Pericardium fibroblast (primary cell): ENCODE data around the gene MMS19. TPM values are rescaled to one million over a fixed set of nuclear protein-coding genes. Genes with fewer than 3 reads are reported as not detected.

Experiments
- total RNA-seq: library from RNA; depleted of rRNA; stranded (reverse); fragments of >200 nt; gene quantifications from 2 replicates; pipeline ENCODE4 v1.2.3, GENCODE V29; 2015

The MMS19 gene, protein sequence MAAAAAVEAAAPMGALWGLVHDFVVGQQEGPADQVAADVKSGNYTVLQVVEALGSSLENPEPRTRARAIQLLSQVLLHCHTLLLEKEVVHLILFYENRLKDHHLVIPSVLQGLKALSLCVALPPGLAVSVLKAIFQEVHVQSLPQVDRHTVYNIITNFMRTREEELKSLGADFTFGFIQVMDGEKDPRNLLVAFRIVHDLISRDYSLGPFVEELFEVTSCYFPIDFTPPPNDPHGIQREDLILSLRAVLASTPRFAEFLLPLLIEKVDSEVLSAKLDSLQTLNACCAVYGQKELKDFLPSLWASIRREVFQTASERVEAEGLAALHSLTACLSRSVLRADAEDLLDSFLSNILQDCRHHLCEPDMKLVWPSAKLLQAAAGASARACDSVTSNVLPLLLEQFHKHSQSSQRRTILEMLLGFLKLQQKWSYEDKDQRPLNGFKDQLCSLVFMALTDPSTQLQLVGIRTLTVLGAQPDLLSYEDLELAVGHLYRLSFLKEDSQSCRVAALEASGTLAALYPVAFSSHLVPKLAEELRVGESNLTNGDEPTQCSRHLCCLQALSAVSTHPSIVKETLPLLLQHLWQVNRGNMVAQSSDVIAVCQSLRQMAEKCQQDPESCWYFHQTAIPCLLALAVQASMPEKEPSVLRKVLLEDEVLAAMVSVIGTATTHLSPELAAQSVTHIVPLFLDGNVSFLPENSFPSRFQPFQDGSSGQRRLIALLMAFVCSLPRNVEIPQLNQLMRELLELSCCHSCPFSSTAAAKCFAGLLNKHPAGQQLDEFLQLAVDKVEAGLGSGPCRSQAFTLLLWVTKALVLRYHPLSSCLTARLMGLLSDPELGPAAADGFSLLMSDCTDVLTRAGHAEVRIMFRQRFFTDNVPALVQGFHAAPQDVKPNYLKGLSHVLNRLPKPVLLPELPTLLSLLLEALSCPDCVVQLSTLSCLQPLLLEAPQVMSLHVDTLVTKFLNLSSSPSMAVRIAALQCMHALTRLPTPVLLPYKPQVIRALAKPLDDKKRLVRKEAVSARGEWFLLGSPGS
- 75.6 and 88.4 TPM in 2 replicates for total RNA-seq

GRCh38 chr10:97498076-97498840 lies at the start of gene MMS19:
Gene MMS19 (minus strand): TSS chr10:97498422. CDS start chr10:97498384, 38 bp downstream.

DNA sequence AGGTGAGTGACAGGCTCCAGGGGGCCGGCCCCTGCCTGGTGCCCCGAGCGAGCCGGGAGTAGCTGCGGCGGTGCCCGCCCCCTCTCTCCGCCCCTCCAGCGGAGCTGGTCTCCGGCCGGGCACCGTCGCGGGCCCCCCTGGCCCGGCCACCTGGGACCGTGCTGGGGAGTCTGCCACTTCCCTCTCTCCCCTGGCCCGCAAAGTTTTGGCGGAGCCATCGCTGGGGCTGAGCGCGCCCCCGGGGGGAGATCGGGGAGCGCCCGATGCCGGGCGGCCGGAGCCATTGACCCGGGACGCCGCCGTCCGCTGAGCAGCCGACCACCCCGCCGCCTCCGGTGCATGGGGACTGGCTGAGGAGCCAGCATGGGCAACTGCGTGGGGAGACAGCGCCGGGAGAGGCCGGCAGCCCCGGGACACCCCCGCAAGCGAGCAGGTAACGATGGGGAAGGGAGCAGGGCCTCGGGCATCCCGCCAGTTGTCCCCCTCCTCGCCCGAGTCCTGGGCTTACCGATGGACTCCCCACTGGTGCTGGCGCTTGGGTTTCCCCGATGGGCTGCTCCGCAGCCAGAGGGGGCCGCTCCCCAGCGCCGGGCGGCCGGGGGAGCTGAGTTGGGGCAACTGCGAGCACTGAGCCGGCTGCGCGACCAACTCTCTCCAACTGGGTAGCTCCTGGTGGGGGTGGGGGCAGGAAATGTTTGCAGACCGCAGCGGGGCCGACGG lies 779 bp upstream of the MMS19 start, which contains the start of gene UBTD1:
Gene UBTD1, plus strand, starts transcription at position 84 of the 720 bp plus-strand sequence. Its CDS starts 280 bp downstream, at position 364.

DNA sequence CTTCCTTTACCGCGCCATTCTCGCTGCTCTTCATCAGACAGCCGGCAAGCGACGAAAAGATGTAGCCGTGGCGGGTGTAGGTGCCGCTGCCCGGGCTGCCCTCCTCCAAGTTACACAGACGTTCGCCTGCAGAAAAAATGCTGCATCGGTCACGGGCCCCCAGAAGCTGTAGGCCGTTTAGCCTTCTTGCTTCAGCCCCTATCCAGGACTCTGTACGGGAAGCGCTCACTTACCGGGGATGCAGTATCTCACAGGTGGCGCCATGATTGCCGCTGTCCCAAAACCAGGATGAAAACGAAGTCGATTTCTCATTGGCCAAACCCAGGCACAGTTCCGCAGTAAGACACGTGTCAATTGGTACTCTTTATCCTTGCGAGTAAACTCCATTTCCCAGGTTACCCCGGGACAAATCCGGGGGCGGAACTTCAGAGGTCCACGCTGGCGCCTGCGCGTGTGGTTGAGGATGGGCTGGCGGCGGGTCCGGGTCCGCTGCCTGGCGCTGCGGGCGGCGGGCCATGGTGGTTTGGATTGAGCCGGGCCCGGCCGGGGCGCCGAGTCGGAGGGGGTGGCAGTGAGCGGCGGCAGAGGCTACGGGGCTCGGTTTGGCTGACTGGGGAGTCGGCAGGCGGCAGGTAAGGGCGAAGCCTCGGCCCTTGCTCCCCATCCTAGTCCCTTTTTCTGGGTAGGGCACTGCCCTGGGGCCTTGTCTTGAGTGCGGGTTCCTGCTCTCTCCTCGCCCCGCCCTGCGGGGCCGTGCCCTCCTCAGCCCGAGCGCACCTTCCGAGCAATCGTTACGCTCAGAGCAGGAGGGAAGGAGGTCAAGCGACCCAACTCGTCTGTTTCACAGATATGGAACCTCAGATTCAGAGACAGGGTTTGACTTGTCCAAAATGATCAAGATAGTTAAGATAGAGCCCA lies 52.2 kb downstream of the MMS19 start, which contains the start of the genes EXOSC1 and ZDHHC16:
Gene EXOSC1, minus strand, starts transcription at position 285 of the 918 bp plus-strand sequence. Its CDS starts 21 bp downstream, at position 264.
Gene ZDHHC16, plus strand, starts transcription at position 454 of the 918 bp plus-strand sequence. CDS start 5,501 bp downstream, outside the sequence.

DNA sequence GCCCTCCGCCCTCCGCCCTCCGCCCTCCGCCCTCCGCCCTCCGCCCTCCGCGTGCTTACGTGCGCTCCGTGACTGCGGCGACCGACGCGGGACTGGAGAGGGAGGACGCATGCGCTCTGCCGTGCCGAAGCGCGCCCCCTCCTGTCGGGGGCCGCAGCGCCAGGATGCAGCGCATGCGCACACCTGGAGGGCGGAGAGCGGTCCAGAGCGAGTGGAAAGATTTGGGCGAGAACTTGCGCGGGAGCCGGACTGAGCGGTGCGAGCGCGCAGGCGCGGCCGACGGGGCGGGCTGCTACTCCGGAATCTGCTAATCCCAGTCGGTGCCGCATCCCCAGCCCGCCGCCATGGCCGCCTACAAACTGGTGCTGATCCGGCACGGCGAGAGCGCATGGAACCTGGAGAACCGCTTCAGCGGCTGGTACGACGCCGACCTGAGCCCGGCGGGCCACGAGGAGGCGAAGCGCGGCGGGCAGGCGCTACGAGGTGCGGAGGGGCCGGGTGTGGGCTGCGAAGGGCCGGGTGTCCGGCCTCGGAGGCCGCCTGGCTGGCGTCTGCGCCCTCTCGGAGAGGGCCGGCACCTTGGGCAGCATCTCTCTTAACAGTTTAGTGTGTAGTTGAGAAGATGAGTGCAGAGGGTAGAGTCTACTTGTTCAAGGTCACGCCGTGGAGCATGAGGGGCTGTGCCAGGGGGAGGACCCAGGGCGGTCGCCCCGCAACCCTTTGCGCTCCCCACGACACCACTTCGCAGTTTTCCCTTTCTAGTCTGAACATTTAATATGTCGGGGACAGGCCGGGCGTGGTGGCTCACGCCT lies 72.1 kb downstream of the MMS19 start, which contains the start of gene PGAM1:
Gene PGAM1, plus strand, starts transcription at position 228 of the 812 bp plus-strand sequence. Its CDS starts 117 bp downstream, at position 345.

Other genes starting within 250 kb of the MMS19 start
- gene ARHGAP19, start 205.8 kb downstream of the MMS19 start, total RNA-seq = 2.3 and 3.6 TPM in 2 replicates
- 2.7 and 5.5 TPM in 2 replicates for gene FRAT1, start 179.2 kb downstream of the MMS19 start, total RNA-seq
- gene FRAT2, start 163.7 kb downstream of the MMS19 start, total RNA-seq = 4.7 and 6.4 TPM in 2 replicates
- gene RRP12, start 97.1 kb downstream of the MMS19 start, total RNA-seq = 5.3 and 11.1 TPM in 2 replicates
- gene PGAM1, start 72.2 kb downstream of the MMS19 start, total RNA-seq = 316 and 578 TPM in 2 replicates
- gene EXOSC1, start 52.4 kb downstream of the MMS19 start, total RNA-seq = 35.7 and 36.2 TPM in 2 replicates
- gene ZDHHC16, start 52.2 kb downstream of the MMS19 start, total RNA-seq = 25.4 and 48.2 TPM in 2 replicates
- gene UBTD1, start 502 bp upstream of the MMS19 start, total RNA-seq = 37.8 and 52.3 TPM in 2 replicates
- 0.85 TPM in 1 of 2 replicates, not detected in the other for gene ANKRD2, start 74.4 kb upstream of the MMS19 start, total RNA-seq
- gene HOGA1, start 86.0 kb upstream of the MMS19 start, total RNA-seq = 0.17 and 0.58 TPM in 2 replicates
- not detected in 2 replicates for gene C10orf62, start 91.3 kb upstream of the MMS19 start, total RNA-seq
- gene MORN4, start 135.1 kb upstream of the MMS19 start, total RNA-seq = 3.9 and 33.7 TPM in 2 replicates
- 20.1 and 23.7 TPM in 2 replicates for gene PI4K2A, start 142.2 kb upstream of the MMS19 start, total RNA-seq
- 15.9 and 29.3 TPM in 2 replicates for gene AVPI1, start 188.8 kb upstream of the MMS19 start, total RNA-seq
- 60.7 and 71.5 TPM in 2 replicates for gene MARVELD1, start 215.3 kb upstream of the MMS19 start, total RNA-seq
- 10.0 and 15.4 TPM in 2 replicates for gene ZFYVE27, start 238.7 kb upstream of the MMS19 start, total RNA-seq